K562 (cell line): ENCODE results near the gene OSBPL3.

Source experiments
- ATF2 ChIP-seq: sonication (generic); formaldehyde crosslinking; IDR thresholded peaks from 2 replicates; pipeline ENCODE4 v1.8.1; 2022; ENCODE audit warnings: missing genetic modification reagents
- REST ChIP-seq, 2 experiments: fragments of 450-650 bp; formaldehyde crosslinking in 1 of 2; IDR thresholded peaks; 2 replicates each; pipeline versions ENCODE4 v1.4.0 to v1.6.1; 2014 to 2020; ENCODE audit warnings: mild to moderate bottlenecking in 2 of 2, borderline replicate concordance in 1 of 2, low read depth in 1 of 2
- SMARCB1 ChIP-seq: IDR thresholded peaks from 2 replicates; pipeline ENCODE4 v1.6.1; 2011; ENCODE audit warnings: improper control_type of control experiment, low read depth; ENCODE audit not compliant: insufficient read length

GRCh38 chr7:24981171-24981951, 1.4 kb upstream of the OSBPL3 start:
- TF ChIP-seq REST (IDR thresholded peaks at IDR 0.05; ENCODE audit: borderline replicate concordance) (no peak), REST (CRISPR knock-in tag; IDR thresholded peaks at IDR 0.05; ENCODE audit: low read depth) (no peak), ATF2 (no peak), SMARCB1 (no peak)
